B cell (primary cell): ENCODE results near the gene HSPA12B. TPM values are rescaled to one million over a fixed set of nuclear protein-coding genes. Genes with fewer than 3 reads are reported as not detected.

ENCODE experiments used
- ATAC-seq: fragments of 200-7000 bp; cut with Tn5 transposase; one replicate; pipeline ENCODE4 v1.10.0; 2021; ENCODE audit warnings: low read depth, mild to moderate bottlenecking, moderate number of reproducible peaks, moderate library complexity
- CTCF ChIA-PET: fragments of 350-600 bp; sonication (Branson Sonifier 250); formaldehyde crosslinking; loops from one replicate; lab custom pipeline; 2021; ENCODE audit warnings: antibody characterized with exemption, inconsistent platforms; lab: Charles Lee
- POLR2A ChIA-PET: fragments of 350-600 bp; sonication (Branson Sonifier 250); formaldehyde crosslinking; loops from one replicate; lab custom pipeline; 2021; ENCODE audit warnings: antibody characterized with exemption; lab: Charles Lee
- DNase-seq: peaks from one replicate; pipeline ENCODE4 v3.0.0; 2013
- H2AFZ ChIP-seq: 2 replicates; pipeline ENCODE4 v1.6.1; 2012; ENCODE audit warnings: mild to moderate bottlenecking, low read depth, low read length; ENCODE audit not compliant: insufficient read depth, poor library complexity, severe bottlenecking
- H3K27ac ChIP-seq, 2 donors: 1 replicate in 1 of 2; 2 replicates in 1 of 2; pipeline ENCODE4 v1.5.1; 2012 to 2013; ENCODE audit warnings: low read length in 2 of 2, mild to moderate bottlenecking in 2 of 2, moderate library complexity in 1 of 2
- H3K27me3 ChIP-seq, 4 experiments: fragments of 200-600 bp in 1 of 4; sonication (generic) in 1 of 4; replicated peaks in 1 of 4; 1 replicate in 2 of 4; 2 replicates in 2 of 4; pipeline versions ENCODE4 v1.6.1 to v1.7.0; 2013 to 2016; ENCODE audit warnings: low read length in 3 of 4, mild to moderate bottlenecking in 2 of 4, mixed read lengths in 1 of 4, moderate library complexity in 1 of 4; ENCODE audit not compliant: insufficient read depth in 4 of 4, control insufficient read depth in 3 of 4; ENCODE audit errors: control extremely low read depth in 1 of 4
- H3K36me3 ChIP-seq, 2 experiments: replicated peaks in 1 of 2; 1 replicate in 1 of 2; 2 replicates in 1 of 2; pipeline versions ENCODE4 v1.6.1 to v1.7.1; 2013; ENCODE audit warnings: low read length in 1 of 2; ENCODE audit not compliant: insufficient read depth in 2 of 2, control insufficient read depth in 1 of 2; ENCODE audit errors: control extremely low read depth in 1 of 2, extremely low read depth in 1 of 2
- H3K4me1 ChIP-seq, 2 donors: fragments of 200-600 bp in 1 of 2; sonication (generic) in 1 of 2; 1 replicate in 1 of 2; 2 replicates in 1 of 2; pipeline versions ENCODE4 v1.5.1 to v1.6.1; 2013 to 2017; ENCODE audit warnings: low read length in 2 of 2; ENCODE audit not compliant: control insufficient read depth in 2 of 2, insufficient read depth in 2 of 2
- H3K4me2 ChIP-seq: replicated peaks from 2 replicates; pipeline ENCODE3; 2012; ENCODE audit warnings: mild to moderate bottlenecking, low read depth, low read length; ENCODE audit not compliant: poor library complexity, severe bottlenecking
- H3K4me3 ChIP-seq, 5 experiments: fragments of 200-600 bp in 1 of 5; sonication (generic) in 1 of 5; 1 replicate in 3 of 5; 2 replicates in 2 of 5; pipeline versions ENCODE4 v1.5.1 to v1.7.0; 2011 to 2016; ENCODE audit warnings: low read length in 4 of 5, mild to moderate bottlenecking in 4 of 5, low read depth in 2 of 5, control low read depth in 1 of 5, moderate library complexity in 1 of 5; ENCODE audit not compliant: insufficient read depth in 1 of 5; ENCODE audit errors: control extremely low read depth in 1 of 5, extremely low read depth in 1 of 5
- H3K79me2 ChIP-seq: fragments of 200-600 bp; sonication (generic); one replicate; pipeline ENCODE4 v1.6.0; 2016; ENCODE audit warnings: low read length; ENCODE audit not compliant: control insufficient read depth, insufficient read depth
- H3K9ac ChIP-seq: fragments of 200-600 bp; sonication (generic); 2 replicates; pipeline ENCODE4 v1.6.1; 2017; ENCODE audit warnings: mild to moderate bottlenecking, low read length, moderate library complexity
- H3K9me3 ChIP-seq, 3 donors: one replicate each; pipeline versions ENCODE4 v1.6.1 to v1.7.1; 2013; ENCODE audit warnings: low read length in 2 of 3; ENCODE audit not compliant: control insufficient read depth in 2 of 3, insufficient read depth in 1 of 3; ENCODE audit errors: control extremely low read depth in 1 of 3
- H4K20me1 ChIP-seq: 2 replicates; pipeline ENCODE4 v1.6.0; 2012; ENCODE audit warnings: mild to moderate bottlenecking, low read length; ENCODE audit not compliant: insufficient read depth, control insufficient read depth, poor library complexity, severe bottlenecking
- H3K27ac Mint-ChIP-seq: one replicate; pipeline ENCODE4 v1.8.0; 2021; ENCODE audit warnings: mixed read lengths
- H3K27me3 Mint-ChIP-seq: one replicate; pipeline ENCODE4 v1.8.0; 2021; ENCODE audit warnings: mixed read lengths
- H3K4me1 Mint-ChIP-seq: one replicate; pipeline ENCODE4 v1.8.0; 2021; ENCODE audit warnings: mixed read lengths
- H3K4me3 Mint-ChIP-seq: one replicate; pipeline ENCODE4 v1.8.0; 2021; ENCODE audit warnings: mixed read lengths
- H3K9me3 Mint-ChIP-seq: one replicate; pipeline ENCODE4 v1.8.0; 2022; ENCODE audit warnings: mixed read lengths; ENCODE audit not compliant: insufficient read depth
- EZH2 ChIP-seq: IDR thresholded peaks from 2 replicates; pipeline ENCODE4 v1.6.1; 2012; ENCODE audit warnings: borderline replicate concordance, low read depth, mild to moderate bottlenecking, moderate library complexity, low read length; ENCODE audit not compliant: insufficient read depth, poor library complexity, severe bottlenecking
- WGBS: methylation state at CpG from one replicate; pipeline ENCODE4 v1.1.5; 2013; ENCODE audit warnings: missing lambda C conversion rate; ENCODE audit not compliant: insufficient coverage; 5-methylcytosine and 5-hydroxymethylcytosine counted together
- intact Hi-C: fragments of 100-400 bp; cut with micrococcal nuclease; formaldehyde crosslinking; loops from one replicate; pipeline ENCODE4 v1.10.0; 2022
- polyA plus RNA-seq: library from polyadenylated mRNA; depleted of rRNA; stranded (reverse); fragments of >200 nt; gene quantifications from 2 replicates; pipeline ENCODE4 v1.2.3, GENCODE V29; 2012
- total RNA-seq, 2 donors: library from RNA; stranded (reverse); fragments of 120-200 nt in 1 of 2; gene quantifications; 1 replicate in 1 of 2; 2 replicates in 1 of 2; pipeline versions ENCODE4 v1.2.3 to v1.2.4, GENCODE V29; 2013 to 2022
- TF ChIP-seq, protein P1 (sequence below): fragments of 200-600 bp; IDR thresholded peaks from one replicate; pipeline ENCODE4 v1.8.0; 2022; ENCODE audit warnings: antibody characterized with exemption, mild to moderate bottlenecking

The HSPA12B gene
- total and polyA plus RNA-seq, 2 donors (not counting 1 experiment from before 2014, with no cell fraction given): not detected

DNA sequence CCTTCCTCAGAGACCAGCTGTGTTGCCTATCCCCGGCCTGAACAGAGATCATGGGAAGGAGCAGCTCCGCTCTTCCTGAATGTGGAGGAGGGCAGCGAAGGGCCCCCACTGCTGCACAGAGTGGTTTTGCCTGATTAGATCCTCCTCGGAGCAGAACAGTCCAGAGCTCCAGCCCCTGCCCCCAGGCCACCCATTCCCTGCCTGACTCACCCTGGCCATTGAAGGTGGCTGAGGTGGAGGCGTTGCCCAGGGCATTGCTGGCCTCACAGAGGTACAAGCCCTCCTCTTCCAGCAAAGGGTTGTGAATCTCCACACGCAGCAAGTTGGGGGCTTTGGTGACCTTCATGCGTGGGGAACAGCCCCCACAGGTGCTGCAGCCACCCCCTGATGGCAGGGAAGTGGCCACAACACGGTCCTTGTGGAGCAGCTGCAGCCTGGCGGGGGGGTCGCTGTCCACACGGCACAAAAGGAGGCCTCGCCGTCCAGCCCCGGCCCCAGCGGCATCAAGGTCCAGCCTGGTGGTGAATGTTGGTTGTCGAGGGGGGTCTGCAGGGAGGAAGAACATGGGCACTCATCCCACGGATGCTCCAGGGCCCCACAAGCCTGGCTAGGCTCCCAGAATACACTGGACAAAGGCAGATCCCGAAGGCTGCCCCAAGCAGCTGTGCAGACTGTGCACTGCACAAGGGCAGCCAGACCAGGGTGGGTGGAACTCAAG, 34.7 kb upstream of the HSPA12B start:
- POLR2A ChIA-PET: no interaction called here
- Mint-ChIP-seq H3K4me3 (no peak overlapping the region), H3K4me1 (no peaks in the 10 kb centered on the region), H3K9me3 (no peaks in the 10 kb centered on the region), H3K27me3 (no peaks in the 10 kb centered on the region), H3K27ac (no peak overlapping the region)
- DNase-seq: no peak
- Histone ChIP-seq H3K9me3 (peaks cover 0 to 12% (median 0%) of the 10 kb centered on the region in 3 donors), H2AFZ (no peak overlapping the region), H3K9ac (no peak overlapping the region), H3K4me2 (no peak overlapping the region), H3K4me3 (no peak overlapping the region), H3K79me2 (no peaks in the 10 kb centered on the region), H4K20me1 (no peaks in the 10 kb centered on the region), H3K36me3 (no peaks in the 10 kb centered on the region), H3K27me3 (no peaks in the 10 kb centered on the region), H3K4me1 (no peaks in the 10 kb centered on the region), H3K27ac (no peak overlapping the region)
- ATAC-seq: no peak
- CTCF ChIA-PET: interaction anchor here (2.0 kb wide), 1 partner anchor 13 kb away, joined by 6 read pairs; no protein-coding TSS in a partner anchor
- intact Hi-C loops: no loop called here
- WGBS: 78% methylated on average over 11 of the region's 18 CpGs
- TF ChIP-seq, protein P1, sequence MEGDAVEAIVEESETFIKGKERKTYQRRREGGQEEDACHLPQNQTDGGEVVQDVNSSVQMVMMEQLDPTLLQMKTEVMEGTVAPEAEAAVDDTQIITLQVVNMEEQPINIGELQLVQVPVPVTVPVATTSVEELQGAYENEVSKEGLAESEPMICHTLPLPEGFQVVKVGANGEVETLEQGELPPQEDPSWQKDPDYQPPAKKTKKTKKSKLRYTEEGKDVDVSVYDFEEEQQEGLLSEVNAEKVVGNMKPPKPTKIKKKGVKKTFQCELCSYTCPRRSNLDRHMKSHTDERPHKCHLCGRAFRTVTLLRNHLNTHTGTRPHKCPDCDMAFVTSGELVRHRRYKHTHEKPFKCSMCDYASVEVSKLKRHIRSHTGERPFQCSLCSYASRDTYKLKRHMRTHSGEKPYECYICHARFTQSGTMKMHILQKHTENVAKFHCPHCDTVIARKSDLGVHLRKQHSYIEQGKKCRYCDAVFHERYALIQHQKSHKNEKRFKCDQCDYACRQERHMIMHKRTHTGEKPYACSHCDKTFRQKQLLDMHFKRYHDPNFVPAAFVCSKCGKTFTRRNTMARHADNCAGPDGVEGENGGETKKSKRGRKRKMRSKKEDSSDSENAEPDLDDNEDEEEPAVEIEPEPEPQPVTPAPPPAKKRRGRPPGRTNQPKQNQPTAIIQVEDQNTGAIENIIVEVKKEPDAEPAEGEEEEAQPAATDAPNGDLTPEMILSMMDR: no peak
- TF ChIP-seq EZH2: no peak

DNA sequence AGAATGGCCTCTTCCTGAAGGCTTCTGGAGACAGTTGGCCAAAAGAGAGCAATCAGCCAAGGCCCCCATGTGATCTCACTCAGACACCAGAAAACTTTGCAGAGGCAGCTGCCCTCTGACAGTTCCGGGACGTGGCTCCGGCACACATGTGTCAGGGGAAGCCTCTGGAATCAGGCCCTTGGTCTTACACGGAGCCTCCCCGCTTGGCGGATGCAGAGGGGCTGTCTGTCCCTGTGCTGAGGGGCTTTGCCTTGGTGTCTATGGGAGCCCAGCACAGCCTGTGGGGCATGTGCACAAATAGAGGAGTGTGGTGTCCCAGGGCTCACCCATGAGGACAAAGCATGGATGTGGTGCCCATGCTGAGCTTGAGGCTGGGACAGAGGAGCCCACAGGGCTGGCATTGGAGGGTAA, 33.9 kb upstream of the HSPA12B start:
- no peak overlapping the region for H3K4me3 ChIP-seq
- no peaks in the 10 kb centered on the region for H3K27me3 ChIP-seq
- H3K4me1 ChIP-seq: no peaks in the 10 kb centered on the region
- no peak overlapping the region for H3K27ac Mint-ChIP-seq
- CTCF ChIA-PET: interaction anchor here (2.0 kb wide), 1 partner anchor 12 kb away, joined by 6 read pairs; no protein-coding TSS in a partner anchor
- H3K4me2 ChIP-seq: no peak overlapping the region
- no peaks in the 10 kb centered on the region for H3K79me2 ChIP-seq
- no peaks in the 10 kb centered on the region for H3K9me3 Mint-ChIP-seq
- H3K36me3 ChIP-seq: no peaks in the 10 kb centered on the region
- H3K4me1 Mint-ChIP-seq: no peaks in the 10 kb centered on the region
- peaks cover 0 to 12% (median 0%) of the 10 kb centered on the region in 3 donors for H3K9me3 ChIP-seq
- H4K20me1 ChIP-seq: no peaks in the 10 kb centered on the region
- WGBS: 82% methylated on average over 6 of the region's 6 CpGs
- TF ChIP-seq, protein P1: no peak
- no peak for TF ChIP-seq EZH2
- no peaks in the 10 kb centered on the region for H3K27me3 Mint-ChIP-seq
- no peak overlapping the region for H2AFZ ChIP-seq
- no peak for DNase-seq
- no peak overlapping the region for H3K27ac ChIP-seq
- H3K9ac ChIP-seq: no peak overlapping the region
- POLR2A ChIA-PET: no interaction called here
- ATAC-seq: no peak
- no peak overlapping the region for H3K4me3 Mint-ChIP-seq
- intact Hi-C loops: no loop called here
